Spleen (tissue), 11 donors: Measurements from ENCODE around the gene RNASET2. TPM values are rescaled to one million over a fixed set of nuclear protein-coding genes. Genes with fewer than 3 reads are reported as not detected.

ENCODE experiments used
- DNase-seq: peaks from one replicate; pipeline ENCODE4 v3.0.0-alpha.2; 2020
- H3K27ac ChIP-seq, 8 donors: fragments of 200-600 bp; sonication (generic) in 7 of 8; 1 replicate in 4 of 8; 2 replicates in 4 of 8; pipeline versions ENCODE4 v1.5.0 to v1.8.0; 2016 to 2021; ENCODE audit warnings: inconsistent platforms in 4 of 8, mild to moderate bottlenecking in 4 of 8, moderate library complexity in 1 of 8
- H3K27me3 ChIP-seq, 7 donors: fragments of 200-600 bp; sonication (generic) in 6 of 7; replicated peaks in 1 of 7; 1 replicate in 4 of 7; 2 replicates in 3 of 7; pipeline versions ENCODE4 v1.5.0 to v1.8.0; 2016 to 2021; ENCODE audit warnings: inconsistent platforms in 3 of 7, mild to moderate bottlenecking in 1 of 7
- H3K36me3 ChIP-seq, 6 donors: fragments of 200-600 bp; sonication (generic) in 5 of 6; 1 replicate in 4 of 6; 2 replicates in 2 of 6; pipeline versions ENCODE4 v1.5.0 to v1.8.0; 2016 to 2021; ENCODE audit warnings: inconsistent platforms in 2 of 6
- H3K4me1 ChIP-seq, 6 donors: fragments of 200-600 bp; sonication (generic) in 5 of 6; 1 replicate in 3 of 6; 2 replicates in 3 of 6; pipeline versions ENCODE4 v1.5.0 to v1.8.0; 2016 to 2021; ENCODE audit warnings: inconsistent platforms in 3 of 6
- H3K4me3 ChIP-seq, 8 donors: fragments of 200-600 bp; sonication (generic) in 7 of 8; 1 replicate in 4 of 8; 2 replicates in 4 of 8; pipeline versions ENCODE4 v1.5.0 to v1.8.0; 2016 to 2021; ENCODE audit warnings: inconsistent platforms in 4 of 8, mild to moderate bottlenecking in 4 of 8, moderate library complexity in 2 of 8
- H3K9me3 ChIP-seq, 8 donors: fragments of 200-600 bp; sonication (generic) in 7 of 8; 1 replicate in 4 of 8; 2 replicates in 4 of 8; pipeline versions ENCODE4 v1.5.0 to v1.8.0; 2016 to 2021; ENCODE audit warnings: inconsistent platforms in 4 of 8
- CTCF ChIP-seq, 11 experiments: fragments of 200-600 bp in 7 of 11; fragments of 450-650 bp in 4 of 11; sonication (generic) in 4 of 11; IDR thresholded peaks in 8 of 11; conservative IDR thresholded peaks in 3 of 11; 1 replicate in 7 of 11; 2 replicates in 4 of 11; pipeline versions ENCODE4 v1.4.0 to v1.8.0; 2016 to 2021; ENCODE audit warnings: antibody characterized with exemption in 11 of 11, inconsistent platforms in 4 of 11, mild to moderate bottlenecking in 1 of 11
- POLR2A ChIP-seq, 3 donors: fragments of 450-650 bp; IDR thresholded peaks; one replicate each; pipeline ENCODE4 v1.5.1; 2017; ENCODE audit warnings: antibody characterized with exemption in 3 of 3, mild to moderate bottlenecking in 1 of 3
- POLR2AphosphoS5 ChIP-seq, 3 donors: sonication (generic); formaldehyde crosslinking; IDR thresholded peaks; one replicate each; pipeline ENCODE4 v1.5.1; 2017; ENCODE audit warnings: antibody characterized with exemption in 3 of 3
- WGBS, 5 donors: extraction: QIAGEN DNeasy Blood & Tissue Kit in 3 of 5; methylation state at CpG; one replicate each; pipeline versions ENCODE4 v1.1.5 to v1.1.7; 2013 to 2018; 5-methylcytosine and 5-hydroxymethylcytosine counted together
- intact Hi-C: fragments of 100-400 bp; cut with DNase I; formaldehyde crosslinking; loops from one replicate; pipeline ENCODE4 v1.15.0; 2023; ENCODE audit warnings: low total_unique reads
- polyA plus RNA-seq, 3 donors: library from polyadenylated mRNA; stranded (reverse); fragments of 200-250 nt; gene quantifications; one replicate each; pipeline ENCODE4 v1.2.1, GENCODE V29; 2013
- total RNA-seq, 7 donors: library from RNA; depleted of rRNA in 3 of 7; stranded (reverse); fragments of >200 nt in 3 of 7; fragmentation: NEBNext Ultra II Directional in 4 of 7; extraction: Animal tissue kit (Norgen Biotek cat#: 25700) in 4 of 7; gene quantifications; one replicate each; pipeline versions ENCODE4 v1.1.0 to v1.2.1, GENCODE V29; 2016 to 2021
- donor health status: healthy with polysubstance abuse.
- donor health status: DM: no; HTN: no; CAD: no; lungs with moderate emphysema.
- donor health status: DM: no; HTN: no; CAD: no.
- donor health status: Bipolar disorder and iron deficiency.
- donor health status: healthy.
- donor health status: DM: no; HTN: no; CAD: no.
- donor health status: DM: yes; HTN: yes; CAD: no.

RNASET2 gene
- total and polyA plus RNA-seq, 10 donors = 242 to 676 (median 362) TPM

- peak in 1 of 3 donors; percentile 12 for TF ChIP-seq POLR2AphosphoS5 (IDR thresholded peaks at IDR 0.05)
- TF ChIP-seq POLR2A (IDR thresholded peaks at IDR 0.05) = no peak
- no peak for TF ChIP-seq CTCF (IDR thresholded peaks at IDR 0.05 in 8 of 11, conservative IDR thresholded peaks at IDR 0.05 in 3 of 11)
- WGBS, 5 donors = 82 to 88% (median 85%) methylated on average over 14 to 16 of the region's 16 CpGs
- Histone ChIP-seq H3K4me1 (peaks cover 8 to 55% (median 20%) of the 10 kb centered on the region in 6 donors), H3K9me3 (no peaks in the 10 kb centered on the region), H3K36me3 (peaks cover 0 to 100% (median 56%) of the 10 kb centered on the region in 6 donors), H3K4me3 (no peak overlapping the region), H3K27ac (peak overlapping the region in 1 of 8 donors; percentile 46), H3K27me3 (no peaks in the 10 kb centered on the region)
- intact Hi-C loops = no loop called here
- no peak for DNase-seq
Observed at GRCh38 chr6:166944666-166945256, 11.6 kb downstream of the RNASET2 start.

GRCh38 chr6:166942393-166943168, 13.8 kb downstream of the RNASET2 start:
- Histone ChIP-seq H3K4me1 (peaks cover 0 to 37% (median 4%) of the 10 kb centered on the region in 6 donors), H3K4me3 (no peak overlapping the region), H3K27me3 (no peaks in the 10 kb centered on the region), H3K9me3 (no peaks in the 10 kb centered on the region), H3K36me3 (peaks cover 5 to 100% (median 69%) of the 10 kb centered on the region in 6 donors), H3K27ac (peak overlapping the region in 4 of 8 donors; percentile 47 to 67 (median 56))
- TF ChIP-seq POLR2A (IDR thresholded peaks at IDR 0.05) (no peak), POLR2AphosphoS5 (IDR thresholded peaks at IDR 0.05) (peak in 1 of 3 donors; percentile 65), CTCF (IDR thresholded peaks at IDR 0.05 in 8 of 11, conservative IDR thresholded peaks at IDR 0.05 in 3 of 11) (no peak)
- DNase-seq = no peak
- 52 to 80% (median 66%) methylated on average over 14 of the region's 14 CpGs for WGBS, 5 donors
- intact Hi-C loops = no loop called here

GRCh38 chr6:166940643-166941068, 15.7 kb downstream of the RNASET2 start:
- Histone ChIP-seq H3K4me1 (peaks cover 0 to 49% (median 9%) of the 10 kb centered on the region in 6 donors), H3K36me3 (peaks cover 5 to 100% (median 69%) of the 10 kb centered on the region in 6 donors), H3K4me3 (no peak overlapping the region), H3K9me3 (no peaks in the 10 kb centered on the region), H3K27me3 (no peaks in the 10 kb centered on the region), H3K27ac (peak overlapping the region in 1 of 8 donors; percentile 16)
- no peak for DNase-seq
- no peak for TF ChIP-seq CTCF (IDR thresholded peaks at IDR 0.05 in 8 of 11, conservative IDR thresholded peaks at IDR 0.05 in 3 of 11)
- no peak for TF ChIP-seq POLR2A (IDR thresholded peaks at IDR 0.05)
- peak in 2 of 3 donors; percentile 38 to 59 for TF ChIP-seq POLR2AphosphoS5 (IDR thresholded peaks at IDR 0.05)
- intact Hi-C loops = no loop called here
- 88 to 96% (median 95%) methylated on average over 7 of the region's 7 CpGs for WGBS, 5 donors

GRCh38 chr6:166939894-166940293, 16.5 kb downstream of the RNASET2 start:
- DNase-seq = no peak
- no peaks in the 10 kb centered on the region for H3K27me3 ChIP-seq
- 79 to 90% (median 85%) methylated on average over 7 of the region's 7 CpGs for WGBS, 5 donors

More at GRCh38 chr6:166939894-166940293, 16.5 kb downstream of the RNASET2 start:
- Histone ChIP-seq H3K36me3 (peaks cover 5 to 100% (median 67%) of the 10 kb centered on the region in 6 donors), H3K9me3 (no peaks in the 10 kb centered on the region), H3K4me3 (no peak overlapping the region), H3K4me1 (peaks cover 0 to 55% (median 9%) of the 10 kb centered on the region in 6 donors), H3K27ac (no peak overlapping the region)
- TF ChIP-seq CTCF (IDR thresholded peaks at IDR 0.05 in 8 of 11, conservative IDR thresholded peaks at IDR 0.05 in 3 of 11) = no peak
- TF ChIP-seq POLR2AphosphoS5 (IDR thresholded peaks at IDR 0.05) = no peak
- TF ChIP-seq POLR2A (IDR thresholded peaks at IDR 0.05) = no peak
- intact Hi-C loops = no loop called here
